Measurements from ENCODE around the gene AKNAD1. TPM values are rescaled to one million over a fixed set of nuclear protein-coding genes. Genes with fewer than 3 reads are reported as not detected.
A peak's percentile ranks its signal among the peaks of the same experiment; 100 is the strongest.

AKNAD1 gene
- polyA plus RNA-seq, 4 donors = 0.18 TPM; not detected in 3

GRCh38 chr1:108842525-108843181, 14.2 kb downstream of the AKNAD1 start:
- DNase-seq (ENCODE audit: low read depth in 4 of 4, low spot score in 3 of 4) = no peak

- DNase-seq (ENCODE audit: low read depth in 4 of 4, low spot score in 3 of 4) = no peak
Observed at GRCh38 chr1:108841703-108842102, 15.2 kb downstream of the AKNAD1 start.

DNA sequence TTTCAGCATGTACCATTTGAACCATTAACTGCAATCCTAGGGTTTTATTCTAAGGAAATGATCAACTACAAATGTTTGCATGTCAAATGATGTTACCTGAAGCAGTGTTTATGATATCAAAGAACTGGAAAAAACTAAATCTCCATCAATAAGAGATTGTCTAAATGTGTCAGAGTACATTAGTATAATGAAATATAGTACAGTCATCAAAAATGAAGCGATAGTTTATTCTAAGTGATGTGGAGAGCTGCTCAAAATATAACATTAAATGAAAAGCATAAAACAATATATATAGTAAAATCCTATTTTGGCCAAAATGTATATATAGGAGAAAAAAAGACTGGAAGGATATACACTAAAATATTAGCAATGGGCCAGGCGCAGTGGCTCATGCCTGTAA, 24.0 kb downstream of the AKNAD1 start:
- DNase-seq (ENCODE audit: low read depth in 4 of 4, low spot score in 3 of 4) = no peak

GRCh38 chr1:108831225-108831624, 25.7 kb downstream of the AKNAD1 start:
- DNase-seq (ENCODE audit: low read depth in 4 of 4, low spot score in 3 of 4) = no peak

DNA sequence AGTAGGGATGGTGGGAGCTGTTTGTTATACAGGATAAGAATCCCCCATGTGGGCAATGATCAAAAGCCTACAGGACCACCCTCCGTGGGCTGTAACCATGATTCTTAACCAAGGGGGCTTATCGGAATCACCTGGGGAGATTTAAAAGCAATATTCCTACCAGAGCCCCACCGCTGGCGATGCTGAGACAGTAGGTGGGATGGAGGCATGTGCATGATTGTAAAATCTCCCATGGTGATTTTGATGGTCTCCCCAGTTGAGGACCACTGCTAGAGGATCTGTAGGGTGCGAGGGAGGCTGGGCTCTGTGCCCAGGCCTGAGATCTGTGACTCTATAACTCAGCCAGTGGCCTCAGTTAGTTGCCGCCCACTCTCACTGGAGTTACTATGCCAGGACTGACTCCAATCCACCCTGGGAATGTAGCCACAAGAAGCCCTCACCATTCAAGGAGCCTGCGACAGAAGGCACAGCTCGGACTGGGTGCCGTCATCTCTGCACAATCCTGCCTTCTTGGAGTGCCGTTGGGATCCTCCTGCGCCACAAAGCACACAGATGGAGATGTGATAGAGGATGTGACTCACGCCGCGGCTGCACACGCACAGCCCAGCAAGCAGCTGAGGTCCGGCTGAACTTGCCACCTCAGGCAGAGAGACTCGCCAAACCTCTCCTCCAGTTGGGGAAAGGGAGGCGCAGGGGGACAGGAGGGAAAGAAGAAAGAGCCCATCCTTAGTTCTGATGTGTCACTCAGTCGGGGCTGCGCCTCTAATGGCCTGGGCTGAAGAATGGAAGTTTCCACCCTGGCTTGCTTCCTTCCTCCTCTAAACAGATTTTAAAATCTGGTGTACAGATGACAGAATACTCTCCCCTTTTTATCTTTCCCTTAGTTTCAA, 26.5 kb downstream of the AKNAD1 start:
- no peak for DNase-seq (ENCODE audit: low read depth in 4 of 4, low spot score in 3 of 4)

GRCh38 chr1:108829498-108829916, 27.4 kb downstream of the AKNAD1 start:
- no peak for DNase-seq (ENCODE audit: low read depth in 4 of 4, low spot score in 3 of 4)

- peak; percentile 43 to 70 (median 58) for DNase-seq (ENCODE audit: low read depth in 4 of 4, low spot score in 3 of 4)
Observed at GRCh38 chr1:108828074-108828961, 28.6 kb downstream of the AKNAD1 start.

DNA sequence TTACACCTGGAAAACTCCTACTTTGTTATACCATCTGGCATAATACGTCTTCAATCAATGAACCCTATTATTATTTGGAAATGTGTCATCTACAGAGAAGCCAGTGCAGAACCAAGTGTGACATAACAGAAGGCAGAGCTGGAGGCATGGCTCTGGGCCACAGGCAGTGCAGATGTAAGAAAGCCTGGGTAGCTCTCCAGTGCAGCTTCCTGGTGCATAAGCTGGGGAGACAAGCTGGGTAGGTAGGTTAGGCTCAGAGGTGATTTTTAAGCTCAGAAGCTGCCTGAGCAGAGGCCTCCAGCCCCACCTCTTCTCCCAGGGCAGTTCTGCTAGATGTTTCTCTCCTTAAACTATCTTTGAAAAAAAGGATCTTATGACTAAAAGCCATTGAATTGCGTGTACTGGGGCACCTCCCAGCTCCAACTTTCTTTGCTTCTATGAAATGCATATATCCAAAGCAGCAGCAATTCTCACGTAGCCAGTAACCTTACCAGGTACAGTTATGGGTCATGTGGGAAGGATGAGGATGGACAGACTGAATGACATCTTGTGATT, 30.7 kb downstream of the AKNAD1 start:
- no peak for DNase-seq (ENCODE audit: low read depth in 4 of 4, low spot score in 3 of 4)

DNA sequence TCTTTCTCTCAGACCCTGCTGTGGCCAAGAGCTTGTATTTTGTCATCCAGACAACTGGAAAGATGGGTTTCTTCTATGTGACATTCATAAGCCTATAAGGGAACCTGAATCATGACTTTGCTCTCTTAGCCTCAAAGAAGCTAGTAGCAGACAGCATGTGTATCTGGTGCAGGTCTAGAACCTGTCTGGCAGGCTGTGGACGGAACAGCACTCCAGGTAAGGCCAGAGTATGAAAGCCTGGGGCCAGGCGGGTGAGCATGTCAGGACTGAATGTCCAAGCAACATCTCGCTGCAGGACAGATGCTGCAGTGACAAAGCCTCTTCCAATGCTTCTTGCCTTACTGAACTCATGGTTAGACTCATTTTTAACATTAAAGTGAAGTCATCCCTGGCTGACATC, 32.8 kb downstream of the AKNAD1 start:
- no peak for DNase-seq (ENCODE audit: low read depth in 4 of 4, low spot score in 3 of 4)

- no peak for DNase-seq (ENCODE audit: low read depth in 4 of 4, low spot score in 3 of 4)
Observed at GRCh38 chr1:108823632-108824031, 33.3 kb downstream of the AKNAD1 start.

GRCh38 chr1:108819878-108820277, 37.0 kb downstream of the AKNAD1 start:
- no peak for DNase-seq (ENCODE audit: low read depth in 4 of 4, low spot score in 3 of 4)

DNA sequence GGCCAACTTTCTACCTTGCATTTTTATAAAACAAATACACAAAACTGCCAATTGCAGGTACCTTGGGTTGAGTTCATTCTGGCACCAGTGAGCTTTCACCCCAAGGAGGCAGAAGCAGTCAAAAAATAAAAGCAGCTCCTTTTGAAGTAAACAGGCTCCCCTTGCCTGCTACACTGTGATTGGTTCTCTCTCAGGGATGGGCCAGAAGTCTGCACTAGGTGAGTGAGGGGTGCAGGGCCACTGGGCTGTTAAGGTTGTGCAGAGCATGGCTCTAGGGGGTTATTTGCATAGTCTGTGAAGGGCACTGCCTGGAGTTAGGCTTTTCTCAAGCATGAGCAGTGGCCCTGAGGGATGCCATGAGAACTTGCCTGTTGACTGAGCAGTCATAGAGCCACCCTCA, 39.1 kb downstream of the AKNAD1 start:
- DNase-seq (ENCODE audit: low read depth in 4 of 4, low spot score in 3 of 4) = no peak

GRCh38 chr1:108817016-108817415, 39.9 kb downstream of the AKNAD1 start:
- no peak for DNase-seq (ENCODE audit: low read depth in 4 of 4, low spot score in 3 of 4)

DNA sequence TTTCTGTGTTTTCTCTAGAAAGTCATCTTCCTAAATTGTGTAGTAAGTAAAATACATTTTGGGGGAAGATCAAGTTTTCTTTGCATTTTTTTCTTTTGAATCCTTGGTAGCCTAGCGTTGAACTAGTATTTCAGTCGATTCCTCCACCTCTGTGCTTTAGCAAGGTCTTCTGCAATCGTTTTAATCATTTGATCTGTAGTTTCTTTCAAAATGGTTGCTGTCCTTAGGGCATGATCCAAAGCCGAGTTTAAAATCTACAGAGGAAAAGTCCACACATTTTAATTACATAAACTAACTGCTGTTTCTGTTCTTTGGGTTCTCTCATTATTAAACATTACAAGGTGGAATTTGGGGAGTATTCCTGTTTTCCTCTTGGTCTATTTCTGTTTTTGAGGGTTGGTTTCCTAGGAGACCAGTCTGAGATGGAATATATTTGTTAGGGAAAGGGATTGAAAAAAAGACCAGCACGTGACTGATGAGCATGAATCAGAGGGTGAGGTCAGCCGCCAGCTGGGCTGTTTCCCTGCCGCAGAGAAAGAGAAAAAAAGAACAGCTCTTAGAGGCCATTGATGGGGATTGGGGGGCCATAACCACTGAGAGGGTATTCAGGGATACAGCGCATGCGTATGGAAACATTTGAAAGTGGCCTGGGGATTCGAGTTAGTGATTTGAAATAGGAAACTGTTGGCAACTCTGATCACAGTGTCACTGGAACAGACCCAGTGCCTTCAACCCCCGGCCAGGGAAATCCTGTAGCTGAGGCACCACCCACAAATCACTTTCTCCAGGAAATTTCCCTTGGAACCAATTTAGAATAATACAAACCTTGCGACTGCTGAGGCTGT, 40.6 kb downstream of the AKNAD1 start:
- peak; percentile 33 to 72 (median 58) for DNase-seq (ENCODE audit: low read depth in 4 of 4, low spot score in 3 of 4)

GRCh38 chr1:108815566-108815965, 41.3 kb downstream of the AKNAD1 start:
- DNase-seq (ENCODE audit: low read depth in 4 of 4, low spot score in 3 of 4) = no peak

DNA sequence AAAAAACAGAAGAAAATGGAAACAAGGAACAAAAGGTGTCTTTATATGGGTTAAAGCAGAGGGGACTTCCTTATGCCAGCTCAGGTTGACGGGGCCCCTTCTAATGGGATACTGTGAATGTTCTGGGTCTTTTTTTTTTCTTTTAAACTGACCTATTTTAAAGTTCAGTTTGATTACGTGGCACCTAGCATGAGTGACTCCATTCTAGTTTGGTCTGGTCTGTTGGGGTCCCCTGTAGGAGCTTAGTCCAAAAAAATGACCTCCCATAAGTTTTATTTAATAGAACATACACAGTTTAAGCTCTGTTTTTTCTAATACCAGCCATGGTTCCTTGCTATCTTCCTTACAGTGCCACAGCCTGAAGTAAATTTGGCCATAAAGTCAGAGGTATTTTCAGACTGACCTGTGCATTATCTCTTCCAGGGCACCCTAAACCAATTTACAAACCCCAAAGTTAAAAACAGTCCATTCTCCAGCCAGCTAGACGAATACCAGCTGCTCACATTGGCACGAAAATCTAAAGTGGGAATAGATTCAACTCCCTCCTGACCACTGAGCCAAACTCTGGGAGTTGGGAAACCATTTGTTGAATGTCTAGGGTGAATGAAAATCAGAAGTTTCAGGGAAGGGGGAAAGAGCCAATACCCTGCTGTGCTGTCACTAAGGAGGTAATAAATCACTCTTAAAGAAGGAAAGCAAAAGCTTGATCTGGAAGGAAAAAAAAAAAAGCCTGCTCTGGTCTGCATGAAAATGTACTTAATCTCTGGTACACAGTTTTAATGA, 42.4 kb downstream of the AKNAD1 start:
- no peak for DNase-seq (ENCODE audit: low read depth in 4 of 4, low spot score in 3 of 4)

- no peak for DNase-seq (ENCODE audit: low read depth in 4 of 4, low spot score in 3 of 4)
Observed at GRCh38 chr1:108813326-108813725, 43.6 kb downstream of the AKNAD1 start.

GRCh38 chr1:108811611-108812010, 45.3 kb downstream of the AKNAD1 start:
- DNase-seq (ENCODE audit: low read depth in 4 of 4, low spot score in 3 of 4) = no peak

- DNase-seq (ENCODE audit: low read depth in 4 of 4, low spot score in 3 of 4) = no peak
Observed at GRCh38 chr1:108808438-108808837, 48.5 kb downstream of the AKNAD1 start.
